HG02763 (cell line): ENCODE data around the gene CC2D2B.
A peak's percentile ranks its signal among the peaks of the same experiment; 100 is the strongest.
"Not testable (repeated sequence)": the region's sequence is repeated elsewhere in the genome, so short reads cannot be mapped to it uniquely, and the experiment has no call there.

Experiments
- ATAC-seq: cut with Tn5 transposase; IDR thresholded peaks from one replicate; pipeline ENCODE4 v1.9.1; 2021; ENCODE audit warnings: mild to moderate bottlenecking, moderate library complexity; ENCODE audit not compliant: unreplicated experiment

CC2D2B gene

GRCh38 chr10:95907456-95908253 is at the start of gene CC2D2B:
Gene CC2D2B (plus strand): TSS chr10:95907975. CDS start chr10:95911324, 3,349 bp downstream.
- peak; percentile 77 for ATAC-seq

GRCh38 chr10:95860166-95860940 is 47.4 kb upstream of the CC2D2B start:
- ATAC-seq = no peak

GRCh38 chr10:95861386-95861785 is 46.4 kb upstream of the CC2D2B start:
- ATAC-seq = no peak

- ATAC-seq = peak; percentile 85
These were observed 42.6 kb upstream of the CC2D2B start for GRCh38 chr10:95864906-95865813.

GRCh38 chr10:95865814-95866466 is 41.8 kb upstream of the CC2D2B start:
- no peak for ATAC-seq

GRCh38 chr10:95866467-95866842 is 41.3 kb upstream of the CC2D2B start:
- ATAC-seq = no peak

GRCh38 chr10:95867866-95868265 is 39.9 kb upstream of the CC2D2B start:
- no peak for ATAC-seq

GRCh38 chr10:95872158-95872711 is 35.5 kb upstream of the CC2D2B start:
- no peak for ATAC-seq

- no peak for ATAC-seq
These were observed 34.6 kb upstream of the CC2D2B start for GRCh38 chr10:95873139-95873538.

GRCh38 chr10:95873651-95874050 is 34.1 kb upstream of the CC2D2B start:
- ATAC-seq = no peak

GRCh38 chr10:95874783-95875182 is 33.0 kb upstream of the CC2D2B start:
- ATAC-seq = not testable (repeated sequence)

- no peak for ATAC-seq
These were observed 31.0 kb upstream of the CC2D2B start for GRCh38 chr10:95876756-95877155.

GRCh38 chr10:95877881-95878280 is 29.9 kb upstream of the CC2D2B start:
- no peak for ATAC-seq

- no peak for ATAC-seq
These were observed 27.1 kb upstream of the CC2D2B start for GRCh38 chr10:95880704-95881103.

GRCh38 chr10:95881316-95881715 is 26.5 kb upstream of the CC2D2B start:
- no peak for ATAC-seq

GRCh38 chr10:95889830-95890229 is 17.9 kb upstream of the CC2D2B start:
- ATAC-seq = no peak

GRCh38 chr10:95896071-95896850 is 11.5 kb upstream of the CC2D2B start:
- no peak for ATAC-seq

GRCh38 chr10:95905897-95906580 is 1.7 kb upstream of the CC2D2B start:
- not testable (repeated sequence) for ATAC-seq
